Measurements from ENCODE around the gene FOXK1.

- TF ChIP-seq CTCF (IDR thresholded peaks at IDR 0.05) (no peak), POLR2AphosphoS5 (IDR thresholded peaks at IDR 0.05) (no peak)
Observed at GRCh38 chr7:4763794-4764185, 81.7 kb downstream of the FOXK1 start.

Data from upper lobe of left lung (tissue), 4 donors.